ENCODE results near the gene FGF14.

The FGF14 gene

DNA sequence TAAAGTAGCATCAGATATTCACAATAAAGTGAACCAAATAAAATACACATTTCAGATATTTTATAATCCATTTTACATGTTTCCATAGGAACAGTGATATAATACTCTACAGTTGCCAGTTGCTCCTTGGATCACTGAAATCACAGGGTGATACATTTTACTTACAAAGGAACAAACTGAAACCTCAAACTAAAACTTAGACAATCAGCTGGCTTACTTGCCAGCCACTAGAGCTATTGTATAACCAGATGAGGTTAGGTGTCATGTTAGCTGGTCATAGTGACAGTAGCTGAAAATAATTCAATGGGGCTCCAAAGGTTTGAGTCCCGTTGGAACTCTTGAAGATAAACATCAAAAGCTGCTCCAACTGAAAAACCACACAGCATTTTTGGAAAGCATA lies 674.7 kb downstream of the FGF14 start:
- H3K4me2 ChIP-seq (ENCODE audit: low read length): no peak overlapping the region
- no peak for TF ChIP-seq EZH2phosphoT487 (IDR thresholded peaks at IDR 0.05; ENCODE audit: borderline replicate concordance, low read length)
- TF ChIP-seq, protein P1, sequence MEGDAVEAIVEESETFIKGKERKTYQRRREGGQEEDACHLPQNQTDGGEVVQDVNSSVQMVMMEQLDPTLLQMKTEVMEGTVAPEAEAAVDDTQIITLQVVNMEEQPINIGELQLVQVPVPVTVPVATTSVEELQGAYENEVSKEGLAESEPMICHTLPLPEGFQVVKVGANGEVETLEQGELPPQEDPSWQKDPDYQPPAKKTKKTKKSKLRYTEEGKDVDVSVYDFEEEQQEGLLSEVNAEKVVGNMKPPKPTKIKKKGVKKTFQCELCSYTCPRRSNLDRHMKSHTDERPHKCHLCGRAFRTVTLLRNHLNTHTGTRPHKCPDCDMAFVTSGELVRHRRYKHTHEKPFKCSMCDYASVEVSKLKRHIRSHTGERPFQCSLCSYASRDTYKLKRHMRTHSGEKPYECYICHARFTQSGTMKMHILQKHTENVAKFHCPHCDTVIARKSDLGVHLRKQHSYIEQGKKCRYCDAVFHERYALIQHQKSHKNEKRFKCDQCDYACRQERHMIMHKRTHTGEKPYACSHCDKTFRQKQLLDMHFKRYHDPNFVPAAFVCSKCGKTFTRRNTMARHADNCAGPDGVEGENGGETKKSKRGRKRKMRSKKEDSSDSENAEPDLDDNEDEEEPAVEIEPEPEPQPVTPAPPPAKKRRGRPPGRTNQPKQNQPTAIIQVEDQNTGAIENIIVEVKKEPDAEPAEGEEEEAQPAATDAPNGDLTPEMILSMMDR (IDR thresholded peaks at IDR 0.05; ENCODE audit: low read depth, low read length, poor library complexity, severe bottlenecking): no peak
- H3K4me1 ChIP-seq (ENCODE audit: control insufficient read depth, low read length): no peaks in the 10 kb centered on the region
- H3K27ac ChIP-seq (ENCODE audit: low read depth, low read length): no peak overlapping the region
- H4K20me1 ChIP-seq (ENCODE audit: control insufficient read depth, insufficient read depth, low read depth, low read length): no peaks in the 10 kb centered on the region
- no peaks in the 10 kb centered on the region for H3K36me3 ChIP-seq (ENCODE audit: control insufficient read depth, low read length)
- no peak overlapping the region for H3K4me3 ChIP-seq (ENCODE audit: low read length)
- H3K9me2 ChIP-seq (replicated peaks; ENCODE audit: control insufficient read depth, low read length): no peaks in the 10 kb centered on the region
- no peaks in the 10 kb centered on the region for H3K79me2 ChIP-seq (ENCODE audit: control insufficient read depth, low read length)
- no peaks in the 10 kb centered on the region for H3F3A ChIP-seq (ENCODE audit: control insufficient read depth, insufficient read depth)
- no peaks in the 10 kb centered on the region for H3K27me3 ChIP-seq (ENCODE audit: control insufficient read depth, low read length)
- H3K9me3 ChIP-seq (ENCODE audit: control insufficient read depth, insufficient read depth, low read length): no peaks in the 10 kb centered on the region

DNA sequence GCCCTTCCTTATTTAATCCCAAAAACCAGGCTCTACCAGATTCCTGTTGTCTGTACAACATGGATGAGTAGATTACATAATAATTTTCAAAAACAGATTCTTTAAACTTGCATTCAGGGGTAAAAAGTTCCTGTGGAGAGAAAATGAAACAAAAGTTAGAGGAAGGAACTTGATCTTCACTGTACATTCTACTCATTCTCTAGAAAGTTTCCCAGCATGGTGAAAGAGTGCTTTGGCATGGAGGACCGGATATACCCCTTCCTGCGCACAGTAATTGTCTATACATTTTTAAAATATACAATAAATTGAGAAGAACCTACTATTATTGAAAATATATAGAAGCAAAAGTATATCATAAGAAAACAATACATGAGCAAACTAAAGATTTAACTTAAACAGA lies 675.2 kb downstream of the FGF14 start:
- Histone ChIP-seq H3K9me2 (replicated peaks; ENCODE audit: control insufficient read depth, low read length) (no peaks in the 10 kb centered on the region), H3F3A (ENCODE audit: control insufficient read depth, insufficient read depth) (no peaks in the 10 kb centered on the region), H3K4me2 (ENCODE audit: low read length) (no peak overlapping the region), H4K20me1 (ENCODE audit: control insufficient read depth, insufficient read depth, low read depth, low read length) (no peaks in the 10 kb centered on the region), H3K27me3 (ENCODE audit: control insufficient read depth, low read length) (no peaks in the 10 kb centered on the region), H3K4me1 (ENCODE audit: control insufficient read depth, low read length) (no peaks in the 10 kb centered on the region), H3K4me3 (ENCODE audit: low read length) (no peak overlapping the region), H3K27ac (ENCODE audit: low read depth, low read length) (no peak overlapping the region), H3K36me3 (ENCODE audit: control insufficient read depth, low read length) (no peaks in the 10 kb centered on the region), H3K79me2 (ENCODE audit: control insufficient read depth, low read length) (no peaks in the 10 kb centered on the region), H3K9me3 (ENCODE audit: control insufficient read depth, insufficient read depth, low read length) (no peaks in the 10 kb centered on the region)
- TF ChIP-seq, protein P1 (IDR thresholded peaks at IDR 0.05; ENCODE audit: low read depth, low read length, poor library complexity, severe bottlenecking): no peak
- no peak for TF ChIP-seq EZH2phosphoT487 (IDR thresholded peaks at IDR 0.05; ENCODE audit: borderline replicate concordance, low read length)

DNA sequence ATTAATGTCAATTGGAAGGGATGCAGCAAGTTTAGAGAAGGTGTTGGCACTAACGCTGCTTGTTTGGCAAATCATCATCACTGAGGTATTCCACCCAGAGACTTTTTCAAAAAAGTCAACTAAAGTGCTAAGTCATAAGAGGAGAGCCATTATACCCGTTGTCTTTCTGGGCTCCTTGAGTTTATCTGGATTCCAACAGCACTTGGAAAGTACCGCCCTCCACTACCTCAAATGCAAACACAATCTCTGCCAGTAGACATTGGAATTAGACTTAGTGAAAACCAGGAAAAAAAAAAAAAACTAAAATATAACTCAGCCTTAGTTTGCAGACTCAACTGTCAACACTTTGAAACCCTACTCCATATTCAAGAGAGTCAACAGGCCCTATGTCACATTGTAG lies 683.4 kb downstream of the FGF14 start:
- H3K79me2 ChIP-seq (ENCODE audit: control insufficient read depth, low read length): no peaks in the 10 kb centered on the region
- no peaks in the 10 kb centered on the region for H3K9me3 ChIP-seq (ENCODE audit: control insufficient read depth, insufficient read depth, low read length)
- no peak overlapping the region for H3K4me2 ChIP-seq (ENCODE audit: low read length)
- no peaks in the 10 kb centered on the region for H4K20me1 ChIP-seq (ENCODE audit: control insufficient read depth, insufficient read depth, low read depth, low read length)
- no peaks in the 10 kb centered on the region for H3K9me2 ChIP-seq (replicated peaks; ENCODE audit: control insufficient read depth, low read length)
- H3K4me3 ChIP-seq (ENCODE audit: low read length): no peak overlapping the region
- no peaks in the 10 kb centered on the region for H3F3A ChIP-seq (ENCODE audit: control insufficient read depth, insufficient read depth)
- no peaks in the 10 kb centered on the region for H3K27me3 ChIP-seq (ENCODE audit: control insufficient read depth, low read length)
- TF ChIP-seq EZH2phosphoT487 (IDR thresholded peaks at IDR 0.05; ENCODE audit: borderline replicate concordance, low read length): no peak
- TF ChIP-seq, protein P1 (IDR thresholded peaks at IDR 0.05; ENCODE audit: low read depth, low read length, poor library complexity, severe bottlenecking): no peak
- H3K27ac ChIP-seq (ENCODE audit: low read depth, low read length): no peak overlapping the region
- no peaks in the 10 kb centered on the region for H3K36me3 ChIP-seq (ENCODE audit: control insufficient read depth, low read length)
- H3K4me1 ChIP-seq (ENCODE audit: control insufficient read depth, low read length): no peaks in the 10 kb centered on the region

DNA sequence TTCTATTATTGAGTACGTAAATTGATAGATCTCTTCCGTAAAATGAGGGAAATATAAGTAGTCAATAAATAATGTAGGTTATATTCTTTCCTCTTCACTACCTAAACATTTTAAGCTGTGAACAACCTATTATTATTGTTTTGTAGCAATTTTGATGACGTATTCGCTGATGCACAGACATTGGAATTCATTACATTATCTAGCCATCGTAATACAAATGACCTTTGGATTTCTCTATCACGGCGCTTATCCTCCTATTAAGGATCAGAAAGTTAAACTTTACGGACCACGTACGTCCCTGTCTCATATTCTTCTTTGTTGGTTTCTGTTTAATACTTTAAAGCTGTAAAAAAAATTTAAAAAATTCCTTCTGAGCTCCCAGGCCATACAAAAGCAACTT lies 684.5 kb downstream of the FGF14 start:
- Histone ChIP-seq H3K9me3 (ENCODE audit: control insufficient read depth, insufficient read depth, low read length) (no peaks in the 10 kb centered on the region), H3K9me2 (replicated peaks; ENCODE audit: control insufficient read depth, low read length) (no peaks in the 10 kb centered on the region), H3K27me3 (ENCODE audit: control insufficient read depth, low read length) (no peaks in the 10 kb centered on the region), H3K4me2 (ENCODE audit: low read length) (no peak overlapping the region), H4K20me1 (ENCODE audit: control insufficient read depth, insufficient read depth, low read depth, low read length) (no peaks in the 10 kb centered on the region), H3K79me2 (ENCODE audit: control insufficient read depth, low read length) (no peaks in the 10 kb centered on the region), H3F3A (ENCODE audit: control insufficient read depth, insufficient read depth) (no peaks in the 10 kb centered on the region), H3K36me3 (ENCODE audit: control insufficient read depth, low read length) (no peaks in the 10 kb centered on the region), H3K4me1 (ENCODE audit: control insufficient read depth, low read length) (no peaks in the 10 kb centered on the region), H3K27ac (ENCODE audit: low read depth, low read length) (no peak overlapping the region), H3K4me3 (ENCODE audit: low read length) (no peak overlapping the region)
- TF ChIP-seq, protein P1 (IDR thresholded peaks at IDR 0.05; ENCODE audit: low read depth, low read length, poor library complexity, severe bottlenecking): no peak
- TF ChIP-seq EZH2phosphoT487 (IDR thresholded peaks at IDR 0.05; ENCODE audit: borderline replicate concordance, low read length): no peak

Data from DOHH2 (cell line).